ENCODE measurements around the gene ZNF710.

GRCh38 chr15:90020936-90021507, 19.9 kb downstream of the ZNF710 start:
- no peak for TF ChIP-seq CTCF (conservative IDR thresholded peaks at IDR 0.05 in 1 of 2, IDR thresholded peaks at IDR 0.05 in 1 of 2; ENCODE audit: extremely low read depth in 1 of 2, insufficient read depth in 1 of 2, low read depth in 1 of 2, low read length in 2 of 2)
- TF ChIP-seq EZH2 (IDR thresholded peaks at IDR 0.05; ENCODE audit: borderline replicate concordance, low read length), result no peak
